Transverse colon (tissue), 4 donors: ENCODE results near the gene RAPGEF6. TPM values are rescaled to one million over a fixed set of nuclear protein-coding genes. Genes with fewer than 3 reads are reported as not detected.

Experiments
- DNase-seq: peaks from one replicate; pipeline ENCODE4 v3.0.0-alpha.2; 2019
- H3K27ac ChIP-seq, 4 donors: fragments of 200-600 bp; sonication (generic); 2 replicates each; pipeline ENCODE4 v1.5.1; 2016 to 2018; ENCODE audit warnings: inconsistent platforms in 4 of 4
- H3K27me3 ChIP-seq: fragments of 200-600 bp; sonication (generic); 2 replicates; pipeline ENCODE4 v1.5.1; 2017; ENCODE audit warnings: inconsistent platforms
- H3K36me3 ChIP-seq, 4 donors: fragments of 200-600 bp; sonication (generic); 2 replicates each; pipeline ENCODE4 v1.5.1; 2017 to 2019; ENCODE audit warnings: inconsistent platforms in 4 of 4
- H3K4me1 ChIP-seq, 4 donors: fragments of 200-600 bp; sonication (generic); 2 replicates each; pipeline ENCODE4 v1.5.1; 2017 to 2020; ENCODE audit warnings: inconsistent platforms in 4 of 4
- H3K4me3 ChIP-seq, 4 donors: fragments of 200-600 bp; sonication (generic); 1 replicate in 1 of 4; 2 replicates in 3 of 4; pipeline versions ENCODE4 v1.5.1 to v1.6.1; 2017 to 2019; ENCODE audit warnings: inconsistent platforms in 4 of 4
- H3K9me3 ChIP-seq, 2 donors: fragments of 200-600 bp; sonication (generic); 2 replicates each; pipeline ENCODE4 v1.5.1; 2017 to 2019; ENCODE audit warnings: inconsistent platforms in 2 of 2
- EP300 ChIP-seq: sonication (generic); formaldehyde crosslinking; IDR thresholded peaks from one replicate; pipeline ENCODE4 v1.6.1; 2017; ENCODE audit warnings: antibody characterized with exemption, low read depth
- POLR2A ChIP-seq: fragments of 450-650 bp; IDR thresholded peaks from one replicate; pipeline ENCODE4 v1.6.1; 2016; ENCODE audit warnings: antibody characterized with exemption, mild to moderate bottlenecking, moderate library complexity
- POLR2AphosphoS5 ChIP-seq, 3 donors: sonication (generic); formaldehyde crosslinking; IDR thresholded peaks; one replicate each; pipeline ENCODE4 v1.6.1; 2016; ENCODE audit warnings: antibody characterized with exemption in 3 of 3
- WGBS, 2 donors: methylation state at CpG; one replicate each; pipeline ENCODE4 v1.1.5; 2018; ENCODE audit warnings: low coverage in 1 of 2; 5-methylcytosine and 5-hydroxymethylcytosine counted together
- in situ Hi-C, 4 donors: fragments of 200-750 bp; cut with MboI; loops; one replicate each; pipeline versions ENCODE4 v1.15.0 to v1.15.1; 2017; ENCODE audit warnings: low sequenced_read_pairs in 3 of 4, low pct_ligation_motif_present in 1 of 4, low pct_unique_long_range_greater_than_20kb in 1 of 4
- intact Hi-C: fragments of 100-400 bp; cut with DNase I; formaldehyde crosslinking; loops from one replicate; pipeline ENCODE4 v1.15.1; 2023; ENCODE audit warnings: low total_unique reads
- total RNA-seq, 4 donors: library from RNA; depleted of rRNA; stranded (reverse); fragments of >200 nt; gene quantifications; one replicate each; pipeline ENCODE4 v1.1.0, GENCODE V29; 2016
- TF ChIP-seq, protein P1 (sequence below), 5 experiments: fragments of 200-600 bp in 3 of 5; fragments of 450-650 bp in 2 of 5; sonication (generic) in 3 of 5; IDR thresholded peaks; 1 replicate in 2 of 5; 2 replicates in 3 of 5; pipeline ENCODE4 v1.5.1; 2016 to 2017; ENCODE audit warnings: antibody characterized with exemption in 5 of 5, inconsistent platforms in 3 of 5, mild to moderate bottlenecking in 2 of 5, moderate library complexity in 1 of 5

RAPGEF6 gene
- total RNA-seq, 4 donors from 2014 or later: 21.3 to 40.3 (median 35.9) TPM

DNA sequence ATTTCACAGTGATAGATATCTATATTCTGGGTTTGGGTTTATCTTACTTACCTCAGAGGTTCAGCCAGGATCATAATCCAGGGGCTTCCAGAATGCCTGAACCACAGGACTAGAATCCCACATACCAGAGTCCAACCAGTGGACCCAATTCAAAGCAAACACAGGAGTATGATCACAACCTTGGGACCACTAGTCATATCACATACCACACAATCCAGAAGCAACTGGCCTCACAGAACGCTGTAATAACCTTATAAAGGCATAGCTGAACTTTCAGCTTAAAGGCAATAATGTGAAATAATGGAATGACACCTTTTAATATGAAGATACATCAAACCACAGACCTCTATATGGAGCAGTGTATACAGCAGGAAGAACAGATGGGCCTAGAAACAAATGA, 25.3 kb downstream of the RAPGEF6 start:
- Histone ChIP-seq H3K36me3 (no peaks in the 10 kb centered on the region), H3K4me3 (no peak overlapping the region), H3K9me3 (no peaks in the 10 kb centered on the region), H3K27ac (no peak overlapping the region), H3K27me3 (no peaks in the 10 kb centered on the region), H3K4me1 (peaks cover 0 to 7% (median 2%) of the 10 kb centered on the region in 4 donors)
- TF ChIP-seq POLR2A (no peak), EP300 (no peak), POLR2AphosphoS5 (IDR thresholded peaks at IDR 0.05) (no peak)
- TF ChIP-seq, protein P1, sequence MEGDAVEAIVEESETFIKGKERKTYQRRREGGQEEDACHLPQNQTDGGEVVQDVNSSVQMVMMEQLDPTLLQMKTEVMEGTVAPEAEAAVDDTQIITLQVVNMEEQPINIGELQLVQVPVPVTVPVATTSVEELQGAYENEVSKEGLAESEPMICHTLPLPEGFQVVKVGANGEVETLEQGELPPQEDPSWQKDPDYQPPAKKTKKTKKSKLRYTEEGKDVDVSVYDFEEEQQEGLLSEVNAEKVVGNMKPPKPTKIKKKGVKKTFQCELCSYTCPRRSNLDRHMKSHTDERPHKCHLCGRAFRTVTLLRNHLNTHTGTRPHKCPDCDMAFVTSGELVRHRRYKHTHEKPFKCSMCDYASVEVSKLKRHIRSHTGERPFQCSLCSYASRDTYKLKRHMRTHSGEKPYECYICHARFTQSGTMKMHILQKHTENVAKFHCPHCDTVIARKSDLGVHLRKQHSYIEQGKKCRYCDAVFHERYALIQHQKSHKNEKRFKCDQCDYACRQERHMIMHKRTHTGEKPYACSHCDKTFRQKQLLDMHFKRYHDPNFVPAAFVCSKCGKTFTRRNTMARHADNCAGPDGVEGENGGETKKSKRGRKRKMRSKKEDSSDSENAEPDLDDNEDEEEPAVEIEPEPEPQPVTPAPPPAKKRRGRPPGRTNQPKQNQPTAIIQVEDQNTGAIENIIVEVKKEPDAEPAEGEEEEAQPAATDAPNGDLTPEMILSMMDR (IDR thresholded peaks at IDR 0.05): no peak
- DNase-seq: no peak
- in situ Hi-C loops (no loop called here), intact Hi-C loops (no loop called here)
- WGBS, 2 donors: 88% methylated on average over 1 of the region's 1 CpG; no CpG with 5 or more reads in 1 of the 2 donors

DNA sequence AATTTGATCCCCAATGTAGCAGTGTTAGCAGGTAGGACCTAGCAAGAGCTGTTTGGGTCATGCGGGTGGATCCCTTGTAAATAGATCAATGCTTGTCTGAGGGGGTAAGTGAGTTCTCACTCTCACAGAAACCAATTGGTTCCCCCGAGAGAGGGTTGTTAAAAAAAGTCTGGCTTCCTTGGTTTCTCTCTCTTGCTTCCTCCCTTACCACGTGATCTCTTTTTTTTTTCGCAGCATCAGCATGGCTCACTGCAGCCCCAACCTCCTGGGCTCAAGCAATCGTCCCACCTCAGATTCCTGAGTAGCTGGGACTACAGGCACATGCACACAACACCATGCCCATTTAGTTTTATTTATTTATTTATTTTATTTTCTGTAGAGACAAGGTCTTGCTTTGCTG, 26.4 kb downstream of the RAPGEF6 start:
- Histone ChIP-seq H3K27me3 (no peaks in the 10 kb centered on the region), H3K4me1 (peaks cover 0 to 10% (median 4%) of the 10 kb centered on the region in 4 donors), H3K27ac (no peak overlapping the region), H3K36me3 (no peaks in the 10 kb centered on the region), H3K4me3 (no peak overlapping the region), H3K9me3 (no peaks in the 10 kb centered on the region)
- WGBS, 2 donors: 84 to 92% methylated on average over 2 to 5 of the region's 5 CpGs
- no peak for DNase-seq
- intact Hi-C loops (no loop called here), in situ Hi-C loops (no loop called here)
- TF ChIP-seq POLR2AphosphoS5 (IDR thresholded peaks at IDR 0.05) (no peak), POLR2A (no peak), EP300 (no peak)
- TF ChIP-seq, protein P1 (IDR thresholded peaks at IDR 0.05): no peak

DNA sequence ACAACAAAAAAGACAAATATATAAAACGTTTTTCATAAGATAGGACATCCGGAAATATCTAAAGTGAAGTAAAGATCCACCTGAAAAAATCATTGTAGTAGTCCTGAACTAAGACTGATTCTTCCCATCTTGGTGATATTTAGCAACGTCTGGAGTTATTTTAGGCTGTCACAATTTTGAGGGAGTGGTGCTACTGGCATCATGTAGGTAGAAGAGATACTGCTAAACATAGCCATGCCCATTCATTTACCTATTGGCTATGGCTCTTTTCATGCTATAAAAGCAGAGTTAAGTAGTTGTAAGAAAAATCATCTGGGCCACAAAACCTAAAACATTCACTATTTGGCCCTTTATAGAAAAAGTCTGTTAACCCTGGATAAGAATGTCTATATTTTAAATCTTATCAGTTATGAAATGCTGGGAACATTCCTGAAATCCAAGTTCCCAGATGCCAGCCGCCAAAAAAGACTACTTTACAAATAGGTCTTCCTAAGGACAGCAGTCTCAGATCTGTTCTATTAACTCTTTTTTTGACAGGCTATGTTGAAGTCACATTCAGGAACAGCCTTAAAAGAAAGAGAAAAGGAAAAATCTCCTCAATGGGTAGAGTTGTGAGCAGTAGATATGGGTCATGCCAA, 27.0 kb downstream of the RAPGEF6 start:
- Histone ChIP-seq H3K36me3 (peaks cover 0 to 2% (median 0%) of the 10 kb centered on the region in 4 donors), H3K9me3 (no peaks in the 10 kb centered on the region), H3K4me1 (peaks cover 0 to 10% (median 4%) of the 10 kb centered on the region in 4 donors), H3K27ac (no peak overlapping the region), H3K27me3 (no peaks in the 10 kb centered on the region), H3K4me3 (no peak overlapping the region)
- in situ Hi-C loops (no loop called here), intact Hi-C loops (no loop called here)
- DNase-seq: no peak
- TF ChIP-seq POLR2AphosphoS5 (IDR thresholded peaks at IDR 0.05) (no peak), POLR2A (no peak), EP300 (no peak)
- TF ChIP-seq, protein P1 (IDR thresholded peaks at IDR 0.05): no peak
- 68 to 80% methylated on average over 3 to 4 of the region's 4 CpGs for WGBS, 2 donors

DNA sequence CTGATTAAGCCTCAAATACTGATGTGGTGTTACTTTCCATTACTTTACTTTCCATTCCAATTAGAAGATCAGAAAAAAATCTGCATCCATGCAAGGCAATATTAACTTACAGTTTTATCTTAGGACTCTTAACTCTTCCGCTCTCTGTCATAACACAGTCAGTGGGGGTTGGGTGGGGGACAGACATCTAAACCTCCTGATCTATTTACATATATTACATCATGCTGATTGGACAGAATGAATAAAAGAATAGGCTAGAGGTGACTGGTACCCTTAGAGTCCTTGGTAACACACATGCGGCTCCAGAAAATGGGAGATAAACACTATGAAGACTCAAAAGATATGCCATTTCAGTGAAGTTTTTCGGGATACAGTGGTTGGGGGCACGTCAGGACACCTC, 27.6 kb downstream of the RAPGEF6 start:
- no peak overlapping the region for H3K4me3 ChIP-seq
- peaks cover 0 to 10% (median 4%) of the 10 kb centered on the region in 4 donors for H3K4me1 ChIP-seq
- H3K36me3 ChIP-seq: peaks cover 0 to 9% (median 0%) of the 10 kb centered on the region in 4 donors
- no peaks in the 10 kb centered on the region for H3K9me3 ChIP-seq
- in situ Hi-C loops (no loop called here), intact Hi-C loops (no loop called here)
- DNase-seq: no peak
- no peak overlapping the region for H3K27ac ChIP-seq
- no peak for TF ChIP-seq POLR2AphosphoS5 (IDR thresholded peaks at IDR 0.05)
- TF ChIP-seq EP300: no peak
- TF ChIP-seq POLR2A: no peak
- TF ChIP-seq, protein P1 (IDR thresholded peaks at IDR 0.05): no peak
- H3K27me3 ChIP-seq: no peaks in the 10 kb centered on the region
- 96 to 100% methylated on average over 1 to 4 of the region's 4 CpGs for WGBS, 2 donors
